Mononuclear cell (primary cell): Measurements from ENCODE around the gene TTC23. TPM values are rescaled to one million over a fixed set of nuclear protein-coding genes. Genes with fewer than 3 reads are reported as not detected.

Experiments used
- H3K27me3 ChIP-seq: 2 replicates; pipeline ENCODE4 v1.6.0; 2011; ENCODE audit warnings: low read length, control low read depth; ENCODE audit not compliant: insufficient read depth
- H3K4me1 ChIP-seq: 2 replicates; pipeline ENCODE4 v1.5.1; 2011; ENCODE audit warnings: mild to moderate bottlenecking, low read length, control low read depth; ENCODE audit not compliant: insufficient read depth
- H3K4me3 ChIP-seq: 2 replicates; pipeline ENCODE4 v1.5.1; 2011; ENCODE audit warnings: mild to moderate bottlenecking, low read length, moderate library complexity
- H3K9me3 ChIP-seq: 2 replicates; pipeline ENCODE4 v1.5.1; 2011; ENCODE audit warnings: low read depth, mild to moderate bottlenecking, control low read depth, low read length
- total RNA-seq: library from RNA; depleted of rRNA; stranded (reverse); fragments of >200 nt; gene quantifications from one replicate; pipeline ENCODE4 v1.2.3, GENCODE V29; 2012

The TTC23 gene
- total RNA-seq, 1 donor: 0.10 TPM

DNA sequence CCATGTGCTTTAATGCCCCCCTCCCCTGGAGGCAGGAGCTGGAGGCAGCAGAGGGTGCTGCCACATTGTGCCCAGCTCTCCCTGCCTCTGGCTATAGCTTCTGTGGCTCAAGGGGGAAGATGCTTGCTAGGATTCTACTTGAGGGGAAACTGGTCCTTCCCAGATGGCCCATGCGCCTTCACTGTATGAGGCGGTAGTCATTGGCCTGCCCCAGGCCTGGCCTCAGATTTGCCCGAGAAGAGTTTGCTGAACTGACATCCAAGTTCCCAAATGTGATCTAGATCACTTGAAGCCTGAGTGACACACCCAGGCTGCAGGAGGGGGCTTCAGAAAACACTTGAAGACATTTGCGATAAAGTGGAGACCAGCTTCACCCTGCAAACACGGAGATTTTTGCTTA lies 140.4 kb downstream of the TTC23 start:
- Histone ChIP-seq H3K9me3 (no peaks in the 10 kb centered on the region), H3K27me3 (peaks cover 20% of the 10 kb centered on the region), H3K4me3 (no peak overlapping the region), H3K4me1 (peaks cover 12% of the 10 kb centered on the region)

DNA sequence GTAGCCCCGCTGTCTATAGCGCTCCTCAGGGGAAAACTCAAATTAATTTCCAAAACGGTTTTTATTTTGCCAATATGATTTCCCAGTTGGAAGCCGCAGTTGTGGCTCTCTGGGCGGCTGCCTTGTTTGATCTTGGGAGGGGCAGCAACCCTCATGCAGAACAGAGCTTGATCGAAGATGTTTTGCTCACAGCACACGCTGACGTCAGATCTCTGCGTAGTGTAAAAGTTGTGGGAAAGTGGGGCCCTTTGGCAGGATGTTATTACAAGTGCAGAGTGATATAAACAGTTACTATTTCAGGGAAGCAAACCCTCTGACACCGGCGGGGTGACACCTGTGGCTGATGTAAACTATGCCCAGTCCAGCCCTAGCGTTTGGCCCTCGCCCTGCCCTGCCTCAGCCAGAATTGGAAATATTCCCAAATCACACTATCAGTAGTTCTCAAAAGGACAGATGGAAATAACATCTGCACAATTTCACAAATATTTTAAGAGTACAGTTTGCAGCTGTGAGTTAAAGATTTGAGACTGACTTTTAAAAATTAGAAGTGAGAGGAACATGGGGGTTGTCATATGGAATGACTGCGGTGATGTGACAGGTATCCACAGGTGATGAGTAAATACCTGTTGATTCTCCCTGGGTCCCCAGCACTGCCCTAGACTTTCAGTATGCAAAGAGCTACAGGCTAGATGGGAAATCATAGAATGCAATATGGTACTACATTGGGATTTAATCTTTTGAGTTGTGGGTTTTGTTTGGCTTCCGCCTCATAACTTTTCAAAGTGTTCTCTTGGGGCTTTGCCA lies 142.8 kb downstream of the TTC23 start:
- H3K27me3 ChIP-seq: peaks cover 36% of the 10 kb centered on the region
- no peak overlapping the region for H3K4me3 ChIP-seq

DNA sequence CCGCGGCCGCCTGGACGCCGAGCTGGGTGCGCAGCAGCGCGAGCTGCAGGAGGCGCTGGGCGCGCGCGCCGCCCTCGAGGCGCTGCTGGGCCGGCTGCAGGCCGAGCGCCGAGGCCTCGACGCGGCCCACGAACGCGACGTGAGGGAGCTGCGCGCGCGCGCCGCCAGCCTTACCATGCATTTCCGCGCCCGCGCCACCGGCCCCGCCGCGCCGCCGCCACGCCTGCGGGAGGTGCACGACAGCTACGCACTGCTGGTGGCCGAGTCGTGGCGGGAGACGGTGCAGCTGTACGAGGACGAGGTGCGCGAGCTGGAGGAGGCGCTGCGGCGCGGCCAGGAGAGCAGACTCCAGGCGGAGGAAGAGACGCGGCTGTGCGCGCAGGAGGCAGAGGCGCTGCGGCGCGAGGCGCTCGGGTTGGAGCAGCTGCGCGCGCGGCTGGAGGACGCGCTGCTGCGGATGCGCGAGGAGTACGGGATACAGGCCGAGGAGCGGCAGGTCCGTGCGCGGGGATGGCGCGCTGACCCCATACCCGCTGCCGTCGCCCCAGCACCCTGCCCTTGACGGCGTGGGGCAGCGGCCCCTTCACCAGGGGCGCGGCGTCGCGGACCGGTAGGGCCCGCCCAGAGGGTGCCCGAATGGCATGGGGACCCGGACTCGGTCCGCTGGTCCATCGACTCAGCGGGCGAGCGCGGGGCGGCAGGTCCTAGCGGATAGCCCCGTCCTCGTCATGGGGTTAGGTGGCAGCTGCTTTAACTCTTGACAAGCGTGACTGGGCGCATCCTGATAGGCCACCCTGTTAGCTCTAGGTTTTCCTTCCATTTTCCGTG lies 143.7 kb downstream of the TTC23 start:
- Histone ChIP-seq H3K4me1 (peaks cover 12% of the 10 kb centered on the region), H3K27me3 (peaks cover 45% of the 10 kb centered on the region), H3K4me3 (no peak overlapping the region), H3K9me3 (no peaks in the 10 kb centered on the region)

More for the DNA sequence above, 142.8 kb downstream of the TTC23 start:
- Histone ChIP-seq H3K4me1 (peaks cover 12% of the 10 kb centered on the region), H3K9me3 (no peaks in the 10 kb centered on the region)

DNA sequence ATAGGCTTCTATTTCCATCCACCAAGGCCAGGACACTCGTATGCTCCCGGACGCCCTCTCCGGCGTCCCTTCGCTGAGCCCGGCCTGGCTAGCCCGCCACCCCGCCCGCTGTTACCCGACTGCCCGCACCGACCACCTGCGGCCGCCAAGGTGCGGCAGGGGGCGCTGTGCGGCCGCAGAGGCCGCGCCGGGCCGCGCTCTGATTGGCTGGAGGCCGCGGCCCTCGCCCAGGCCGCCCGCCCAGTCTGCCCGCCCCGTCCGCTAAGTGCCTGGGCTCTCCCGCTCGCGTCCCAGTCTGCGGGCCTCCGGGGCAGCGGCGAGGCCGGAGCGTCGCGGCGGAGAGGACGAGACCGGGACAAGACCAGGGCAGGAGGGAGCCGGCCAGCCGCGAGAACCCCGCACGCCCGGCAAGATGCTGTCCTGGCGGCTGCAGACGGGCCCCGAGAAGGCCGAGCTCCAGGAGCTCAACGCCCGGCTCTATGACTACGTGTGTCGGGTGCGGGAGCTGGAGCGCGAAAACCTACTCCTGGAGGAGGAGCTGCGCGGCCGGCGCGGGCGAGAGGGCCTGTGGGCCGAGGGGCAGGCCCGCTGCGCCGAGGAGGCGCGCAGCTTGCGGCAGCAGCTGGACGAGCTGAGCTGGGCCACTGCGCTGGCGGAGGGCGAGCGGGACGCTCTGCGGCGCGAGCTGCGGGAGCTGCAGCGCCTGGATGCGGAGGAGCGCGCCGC lies 144.4 kb downstream of the TTC23 start, which contains the start of gene SYNM:
Gene SYNM (plus strand): TSS at position 293 of the 726 bp plus-strand sequence. CDS start 120 bp downstream, at position 413.
- Histone ChIP-seq H3K4me3 (no peak within 1 kb of the TSS), H3K27me3 (peaks cover 53% of the 10 kb centered on the region), H3K4me1 (peaks cover 17% of the 10 kb centered on the region), H3K9me3 (no peaks in the 10 kb centered on the region)

DNA sequence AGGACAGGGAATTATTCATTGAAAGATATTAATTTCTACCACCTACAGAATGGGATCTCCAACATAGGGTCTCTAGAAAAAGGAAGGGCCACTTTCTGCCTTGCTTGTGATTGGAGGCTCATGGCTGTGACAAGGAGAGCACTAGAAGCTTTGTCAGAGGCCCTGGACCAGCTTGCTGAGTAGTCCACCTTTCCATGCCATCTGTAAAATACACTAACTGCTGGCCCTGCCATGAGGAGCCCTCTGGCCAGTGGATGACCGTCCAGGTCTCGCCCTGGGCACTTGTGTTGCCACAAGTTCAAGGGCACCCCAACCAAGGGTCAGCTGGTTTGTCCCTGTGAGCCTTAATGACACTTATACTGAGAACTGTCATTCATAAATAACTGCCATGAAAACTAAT lies 146.1 kb downstream of the TTC23 start:
- Histone ChIP-seq H3K27me3 (peaks cover 57% of the 10 kb centered on the region), H3K9me3 (no peaks in the 10 kb centered on the region), H3K4me3 (no peak overlapping the region), H3K4me1 (peaks cover 17% of the 10 kb centered on the region)

DNA sequence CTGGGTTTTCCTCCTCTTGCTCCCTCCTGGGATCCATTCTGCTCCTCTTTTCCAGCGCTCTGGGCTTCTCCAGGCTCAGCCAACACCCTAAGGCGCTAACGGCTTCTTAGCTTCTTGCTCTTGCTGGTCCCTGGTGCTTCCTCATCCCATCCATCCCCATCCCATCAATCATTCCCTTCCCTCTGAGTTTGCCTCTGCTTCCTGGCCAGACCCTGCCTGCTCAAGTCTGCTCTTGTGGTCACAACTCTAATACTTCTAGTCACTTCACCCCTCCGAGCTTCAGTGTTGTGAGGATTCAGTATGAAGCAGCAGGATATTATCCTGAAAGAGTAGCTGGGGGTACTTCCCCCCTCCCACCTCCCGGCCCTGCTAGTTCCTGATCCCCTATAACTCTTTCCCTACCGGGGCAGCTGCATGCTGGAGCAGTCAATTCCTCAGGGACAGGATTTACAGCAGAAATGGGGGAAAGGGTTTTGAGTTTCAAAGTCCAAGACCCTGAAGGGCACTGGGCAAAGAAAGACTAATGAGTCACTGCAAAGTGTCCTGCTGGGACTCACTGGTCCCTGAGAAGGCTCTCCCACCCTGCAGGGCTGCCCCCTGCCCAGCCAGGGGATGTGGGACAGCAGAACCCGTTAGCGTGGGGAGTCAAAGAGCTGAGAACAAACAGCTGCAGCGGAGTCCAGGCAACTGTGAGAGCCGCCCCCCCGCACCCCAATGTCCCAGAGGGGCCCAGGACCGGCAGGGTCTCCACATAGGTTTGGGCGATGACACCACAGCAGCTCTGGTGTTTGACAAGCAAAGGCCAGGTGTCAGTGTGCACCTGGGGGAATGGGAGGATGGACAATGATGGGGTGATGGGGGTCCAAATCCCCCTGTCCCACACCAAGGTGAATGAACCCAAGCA lies 146.8 kb downstream of the TTC23 start:
- H3K27me3 ChIP-seq: peaks cover 57% of the 10 kb centered on the region
- peaks cover 17% of the 10 kb centered on the region for H3K4me1 ChIP-seq

DNA sequence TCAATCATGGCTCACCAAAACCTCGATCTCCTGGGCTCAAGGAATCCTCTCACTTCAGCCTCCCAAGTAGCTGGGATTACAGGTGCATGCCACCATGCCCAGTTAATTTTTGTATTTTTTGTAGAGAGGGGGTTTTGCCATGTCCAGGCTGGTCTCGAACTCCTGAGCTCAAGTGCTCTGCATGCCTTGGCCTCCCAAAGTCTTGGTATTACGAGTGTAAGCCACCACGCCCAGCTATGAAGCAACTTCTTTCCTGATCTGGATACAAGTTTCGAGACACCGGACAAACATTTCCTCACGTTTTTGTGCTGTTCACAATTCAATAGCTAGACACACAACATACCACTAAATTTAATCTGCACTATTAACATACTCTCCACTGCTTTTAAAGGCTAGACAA lies 147.9 kb downstream of the TTC23 start:
- peaks cover 17% of the 10 kb centered on the region for H3K4me1 ChIP-seq
- peaks cover 47% of the 10 kb centered on the region for H3K27me3 ChIP-seq
- H3K4me3 ChIP-seq: no peak overlapping the region

More for the DNA sequence above, 146.8 kb downstream of the TTC23 start:
- no peaks in the 10 kb centered on the region for H3K9me3 ChIP-seq
- no peak overlapping the region for H3K4me3 ChIP-seq

DNA sequence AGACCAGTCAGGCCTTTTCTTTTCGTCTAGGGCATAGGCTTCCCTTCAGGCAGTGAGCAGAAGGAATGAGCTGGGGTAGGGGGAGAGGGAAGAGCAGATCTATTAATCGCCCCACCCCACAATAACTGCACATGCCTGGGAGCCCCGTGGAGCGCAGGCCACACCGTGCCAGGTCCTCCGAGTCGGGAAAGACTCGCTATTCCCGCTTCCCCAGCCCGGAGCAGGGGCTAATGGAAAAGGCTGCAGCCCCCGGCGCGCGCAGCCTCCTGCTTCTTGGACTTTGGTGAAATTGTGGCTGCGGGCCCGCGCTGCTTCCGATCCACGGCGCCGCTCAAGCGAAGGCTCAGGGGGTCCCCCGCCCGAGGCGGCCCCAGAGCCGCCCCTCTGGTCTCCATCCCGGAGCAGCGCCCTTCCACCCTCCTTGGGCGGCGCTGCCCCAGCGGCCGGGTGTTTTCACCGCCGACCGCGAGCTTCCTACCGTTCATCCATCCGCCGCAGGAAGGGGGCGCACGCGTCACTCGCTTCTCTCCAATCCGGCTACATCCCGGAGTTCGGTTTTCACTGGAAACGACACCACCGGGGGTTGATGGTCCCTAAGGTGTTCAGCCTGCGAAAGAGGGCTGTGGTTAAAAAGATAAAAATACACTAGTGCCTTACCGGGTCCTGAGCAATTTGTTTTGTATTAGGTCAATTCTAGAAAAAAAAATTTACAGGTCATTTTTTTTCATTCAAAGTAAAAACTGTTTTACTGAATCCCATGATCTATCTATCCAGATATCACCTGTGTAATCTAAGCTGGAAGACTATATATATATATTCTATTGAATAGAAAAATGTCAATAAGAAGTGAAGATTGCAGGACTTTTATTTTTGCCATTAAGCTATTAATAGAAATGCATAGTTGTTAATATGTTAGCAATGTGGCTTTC lies 148.9 kb downstream of the TTC23 start:
- Histone ChIP-seq H3K27me3 (peaks cover 37% of the 10 kb centered on the region), H3K4me3 (no peak overlapping the region)

More for the DNA sequence above, 147.9 kb downstream of the TTC23 start:
- H3K9me3 ChIP-seq: no peaks in the 10 kb centered on the region

DNA sequence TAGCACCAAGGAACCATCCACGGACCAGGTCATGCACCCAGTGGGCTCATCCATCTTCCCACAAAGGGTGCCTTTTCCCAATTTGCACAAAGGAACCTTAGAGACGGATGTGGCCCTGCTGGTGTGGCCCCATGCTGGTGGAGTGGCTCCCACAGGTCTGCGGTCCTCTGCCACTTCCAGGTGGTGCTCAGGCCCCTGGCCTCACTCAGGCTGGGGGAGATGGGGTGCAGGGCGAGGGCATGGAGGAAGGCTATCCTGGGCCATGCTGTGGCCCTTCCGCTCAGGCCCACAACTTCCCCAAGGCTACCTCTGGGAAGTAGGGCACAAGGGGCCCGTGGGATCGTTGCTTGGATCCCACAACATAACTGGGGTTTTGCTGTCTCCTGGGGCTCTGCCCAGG lies 149.7 kb downstream of the TTC23 start:
- Histone ChIP-seq H3K4me1 (peaks cover 6% of the 10 kb centered on the region), H3K4me3 (no peak overlapping the region), H3K9me3 (no peaks in the 10 kb centered on the region), H3K27me3 (peaks cover 37% of the 10 kb centered on the region)

More for the DNA sequence above, 148.9 kb downstream of the TTC23 start:
- peaks cover 12% of the 10 kb centered on the region for H3K4me1 ChIP-seq
- H3K9me3 ChIP-seq: no peaks in the 10 kb centered on the region

DNA sequence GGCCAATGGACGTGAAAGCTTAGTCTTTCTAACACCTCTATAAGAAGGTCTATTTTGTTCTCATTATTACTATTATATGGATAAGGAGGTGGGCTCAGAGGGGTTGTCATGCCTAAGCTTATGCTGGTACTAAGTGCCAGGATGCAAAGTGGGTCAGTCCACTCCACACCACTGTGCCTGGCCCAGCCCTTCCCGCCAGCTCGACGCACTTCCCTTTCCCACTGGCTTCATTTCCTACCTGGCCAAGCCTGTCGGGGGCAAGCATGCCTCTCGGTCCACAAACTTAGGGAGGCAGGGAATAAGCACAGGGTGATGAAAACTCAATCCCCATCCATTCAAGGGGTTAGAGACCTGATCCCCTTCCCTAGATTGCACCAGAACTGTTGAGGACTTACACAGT lies 150.4 kb downstream of the TTC23 start:
- Histone ChIP-seq H3K9me3 (no peaks in the 10 kb centered on the region), H3K4me3 (no peak overlapping the region), H3K27me3 (peaks cover 37% of the 10 kb centered on the region), H3K4me1 (peaks cover 5% of the 10 kb centered on the region)

DNA sequence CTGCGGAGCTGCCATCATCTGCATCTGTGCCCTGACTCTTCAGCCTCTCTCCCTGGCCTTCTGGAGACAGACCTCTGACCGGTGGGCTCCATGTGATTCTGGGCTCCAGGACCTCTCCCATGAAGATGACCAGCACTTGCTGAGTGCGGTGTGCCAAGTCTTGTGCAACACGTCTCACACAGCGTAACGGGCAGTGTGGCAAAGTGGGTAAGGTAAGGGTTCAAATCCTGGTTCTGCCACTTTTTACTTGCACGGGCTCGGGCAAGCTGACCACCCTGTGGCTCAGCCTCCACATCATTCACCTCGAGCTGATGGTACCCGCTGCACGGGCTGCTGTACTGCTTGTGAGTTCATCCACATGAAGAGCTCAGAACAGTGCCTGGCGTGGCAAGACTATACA lies 151.0 kb downstream of the TTC23 start:
- Histone ChIP-seq H3K4me1 (peaks cover 5% of the 10 kb centered on the region), H3K27me3 (peaks cover 34% of the 10 kb centered on the region), H3K9me3 (no peaks in the 10 kb centered on the region), H3K4me3 (no peak overlapping the region)

DNA sequence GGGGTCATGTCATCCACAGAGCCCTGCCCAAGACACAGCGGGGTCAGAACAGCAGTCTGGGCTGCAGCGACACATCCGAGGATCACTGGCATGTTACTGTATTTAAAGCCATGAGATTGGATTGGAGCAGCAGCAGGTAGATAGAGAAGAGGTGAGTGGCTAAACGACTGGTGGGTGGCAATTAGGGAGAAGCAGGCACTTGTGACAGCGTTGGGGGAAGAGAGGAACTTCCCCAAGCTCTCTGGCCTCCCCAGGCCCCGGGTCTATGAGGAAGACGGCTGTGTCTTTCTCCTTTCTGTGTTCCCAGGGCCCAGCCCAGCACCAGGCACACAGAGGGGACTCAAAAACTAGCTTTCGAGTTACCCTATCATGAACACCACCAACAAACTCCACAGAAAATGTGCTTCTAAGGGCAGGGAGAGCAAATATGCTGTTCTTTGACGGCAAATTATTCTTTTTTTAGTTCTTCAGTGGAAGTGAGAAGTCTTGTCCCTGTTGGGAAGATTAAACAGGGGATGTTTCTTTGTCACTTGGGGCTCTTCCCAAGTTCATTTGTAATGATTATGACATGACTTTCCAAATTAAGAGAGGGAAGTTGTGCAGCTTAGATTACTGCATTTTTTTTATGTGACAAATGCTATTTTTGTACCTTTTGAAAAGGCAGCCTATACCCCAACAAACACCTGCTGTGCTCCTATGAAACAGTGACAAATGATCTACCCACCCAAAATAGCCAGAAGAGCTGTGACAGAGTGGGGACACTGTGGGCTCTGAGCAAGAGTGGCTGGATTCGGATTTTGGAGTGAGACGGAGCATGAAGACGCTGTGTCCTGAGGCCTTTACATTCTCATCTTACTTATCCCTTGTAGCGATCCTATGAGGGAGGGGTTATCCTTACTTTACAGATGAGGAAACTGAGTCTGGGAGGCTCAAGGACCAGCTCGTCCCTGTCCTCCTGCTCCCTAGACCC lies 151.7 kb downstream of the TTC23 start:
- Histone ChIP-seq H3K27me3 (peaks cover 32% of the 10 kb centered on the region), H3K4me1 (peaks cover 5% of the 10 kb centered on the region), H3K9me3 (no peaks in the 10 kb centered on the region), H3K4me3 (no peak overlapping the region)
